ENCODE results near the gene AKNA. TPM values are rescaled to one million over a fixed set of nuclear protein-coding genes. Genes with fewer than 3 reads are reported as not detected.

The AKNA gene
- total RNA-seq, 1 donor from 2014 or later: 11.4 TPM

DNA sequence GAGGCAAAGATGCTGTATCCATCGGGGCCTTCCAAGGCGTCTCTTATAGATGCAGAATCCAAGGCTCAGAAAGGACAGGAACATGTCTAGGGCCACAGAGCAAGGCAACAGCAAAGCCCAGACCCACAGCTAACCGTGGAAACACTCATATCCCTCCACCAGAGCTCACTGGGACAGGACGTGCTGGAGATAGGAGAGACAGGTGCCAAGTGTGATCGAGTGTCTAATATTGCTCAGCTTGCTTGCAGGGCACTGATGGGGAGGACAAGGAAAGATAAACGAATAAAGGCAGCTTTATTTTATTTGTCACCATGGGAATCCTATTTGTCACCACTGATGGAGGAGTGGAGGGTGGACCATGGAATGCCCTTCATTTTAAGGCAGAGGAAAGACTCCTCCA, 44.0 kb upstream of the AKNA start:
- Histone ChIP-seq H3K4me1 (no peaks in the 10 kb centered on the region), H3K27ac (no peak overlapping the region), H3K4me3 (no peak overlapping the region), H4K20me1 (ENCODE audit: low read depth) (no peaks in the 10 kb centered on the region), H3K27me3 (no peaks in the 10 kb centered on the region), H3K79me2 (ENCODE audit: low read depth) (no peaks in the 10 kb centered on the region), H3K9ac (no peak overlapping the region), H3F3A (ENCODE audit: low read depth) (no peaks in the 10 kb centered on the region), H3K4me2 (no peak overlapping the region), H2AFZ (replicated peaks) (no peak overlapping the region), H3K36me3 (no peaks in the 10 kb centered on the region), H3K9me3 (ENCODE audit: low read depth) (no peaks in the 10 kb centered on the region)
- Mint-ChIP-seq H3K36me3 (no peaks in the 10 kb centered on the region), H3K9me3 (no peaks in the 10 kb centered on the region), H3K4me3 (no peak overlapping the region), H3K27ac (no peak overlapping the region), H3K4me1 (peaks cover 5% of the 10 kb centered on the region), H3K27me3 (ENCODE audit: insufficient read depth, low read depth) (peaks cover 4% of the 10 kb centered on the region)
- no peak for DNase-seq (ENCODE audit: low spot score)
- TF ChIP-seq, protein P1, sequence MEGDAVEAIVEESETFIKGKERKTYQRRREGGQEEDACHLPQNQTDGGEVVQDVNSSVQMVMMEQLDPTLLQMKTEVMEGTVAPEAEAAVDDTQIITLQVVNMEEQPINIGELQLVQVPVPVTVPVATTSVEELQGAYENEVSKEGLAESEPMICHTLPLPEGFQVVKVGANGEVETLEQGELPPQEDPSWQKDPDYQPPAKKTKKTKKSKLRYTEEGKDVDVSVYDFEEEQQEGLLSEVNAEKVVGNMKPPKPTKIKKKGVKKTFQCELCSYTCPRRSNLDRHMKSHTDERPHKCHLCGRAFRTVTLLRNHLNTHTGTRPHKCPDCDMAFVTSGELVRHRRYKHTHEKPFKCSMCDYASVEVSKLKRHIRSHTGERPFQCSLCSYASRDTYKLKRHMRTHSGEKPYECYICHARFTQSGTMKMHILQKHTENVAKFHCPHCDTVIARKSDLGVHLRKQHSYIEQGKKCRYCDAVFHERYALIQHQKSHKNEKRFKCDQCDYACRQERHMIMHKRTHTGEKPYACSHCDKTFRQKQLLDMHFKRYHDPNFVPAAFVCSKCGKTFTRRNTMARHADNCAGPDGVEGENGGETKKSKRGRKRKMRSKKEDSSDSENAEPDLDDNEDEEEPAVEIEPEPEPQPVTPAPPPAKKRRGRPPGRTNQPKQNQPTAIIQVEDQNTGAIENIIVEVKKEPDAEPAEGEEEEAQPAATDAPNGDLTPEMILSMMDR (IDR thresholded peaks at IDR 0.05): no peak
- TF ChIP-seq EZH2phosphoT487 (IDR thresholded peaks at IDR 0.05): no peak
- no peak for TF ChIP-seq EZH2 (IDR thresholded peaks at IDR 0.05)

DNA sequence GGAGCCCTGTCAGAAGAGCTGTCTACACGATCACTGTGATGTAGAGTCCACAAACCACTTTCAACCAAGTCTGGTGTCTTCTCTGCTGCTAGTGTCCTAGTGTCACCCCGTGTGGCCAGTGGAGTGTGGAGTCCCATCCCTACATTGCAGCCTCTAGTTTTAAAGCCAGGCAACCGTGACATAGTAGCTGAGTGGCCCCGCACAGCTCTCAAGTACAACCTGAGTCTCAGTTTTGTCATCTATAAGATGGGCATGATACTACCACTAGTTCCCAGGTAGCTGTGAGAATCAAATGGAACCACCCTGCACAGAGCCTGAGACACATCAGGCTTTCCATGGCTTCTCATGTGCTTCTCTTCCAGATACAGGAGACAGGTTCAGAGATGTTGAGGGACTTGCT, 43.2 kb upstream of the AKNA start:
- Histone ChIP-seq H3F3A (ENCODE audit: low read depth) (no peaks in the 10 kb centered on the region), H2AFZ (replicated peaks) (no peak overlapping the region), H3K27ac (no peak overlapping the region), H3K79me2 (ENCODE audit: low read depth) (no peaks in the 10 kb centered on the region), H4K20me1 (ENCODE audit: low read depth) (no peaks in the 10 kb centered on the region), H3K36me3 (no peaks in the 10 kb centered on the region), H3K4me2 (no peak overlapping the region), H3K9ac (no peak overlapping the region), H3K27me3 (no peaks in the 10 kb centered on the region), H3K9me3 (ENCODE audit: low read depth) (no peaks in the 10 kb centered on the region), H3K4me3 (no peak overlapping the region), H3K4me1 (no peaks in the 10 kb centered on the region)
- H3K4me3 Mint-ChIP-seq: no peak overlapping the region
- DNase-seq (ENCODE audit: low spot score): no peak
- peak overlapping the region; percentile 8 for H3K27ac Mint-ChIP-seq
- H3K4me1 Mint-ChIP-seq: peaks cover 5% of the 10 kb centered on the region
- H3K27me3 Mint-ChIP-seq (ENCODE audit: insufficient read depth, low read depth): peaks cover 5% of the 10 kb centered on the region
- H3K36me3 Mint-ChIP-seq: no peaks in the 10 kb centered on the region
- no peaks in the 10 kb centered on the region for H3K9me3 Mint-ChIP-seq
- TF ChIP-seq, protein P1 (IDR thresholded peaks at IDR 0.05): no peak
- TF ChIP-seq EZH2 (IDR thresholded peaks at IDR 0.05) (no peak), EZH2phosphoT487 (IDR thresholded peaks at IDR 0.05) (no peak)

DNA sequence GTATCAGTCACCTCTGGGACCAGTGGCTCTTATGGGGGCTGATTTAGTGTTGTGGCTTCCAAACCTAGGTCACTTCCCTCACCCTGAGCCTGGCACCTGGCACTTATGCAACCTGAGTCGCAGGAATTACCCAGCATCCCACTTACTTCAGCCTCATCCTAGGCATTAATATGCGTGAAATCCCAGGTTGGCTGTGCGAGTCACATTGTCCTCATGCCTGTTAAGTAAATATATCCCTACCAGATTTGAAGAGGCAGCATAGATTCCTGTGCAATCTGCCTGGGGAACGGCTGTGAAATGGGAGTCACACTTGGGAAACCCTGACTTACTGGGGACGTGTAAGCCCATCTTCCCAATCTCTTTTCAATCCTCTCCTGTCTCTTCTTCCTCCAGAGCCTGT, 42.7 kb upstream of the AKNA start:
- TF ChIP-seq EZH2phosphoT487 (IDR thresholded peaks at IDR 0.05): no peak
- TF ChIP-seq, protein P1 (IDR thresholded peaks at IDR 0.05): no peak
- TF ChIP-seq EZH2 (IDR thresholded peaks at IDR 0.05): no peak
- Histone ChIP-seq H3F3A (ENCODE audit: low read depth) (no peaks in the 10 kb centered on the region), H3K4me2 (no peak overlapping the region), H2AFZ (replicated peaks) (no peak overlapping the region), H3K4me1 (no peaks in the 10 kb centered on the region), H3K36me3 (no peaks in the 10 kb centered on the region), H3K9ac (no peak overlapping the region), H3K27me3 (no peaks in the 10 kb centered on the region), H4K20me1 (ENCODE audit: low read depth) (no peaks in the 10 kb centered on the region), H3K79me2 (ENCODE audit: low read depth) (no peaks in the 10 kb centered on the region), H3K9me3 (ENCODE audit: low read depth) (no peaks in the 10 kb centered on the region), H3K27ac (no peak overlapping the region), H3K4me3 (no peak overlapping the region)
- Mint-ChIP-seq H3K27me3 (ENCODE audit: insufficient read depth, low read depth) (peaks cover 9% of the 10 kb centered on the region), H3K4me1 (peaks cover 5% of the 10 kb centered on the region), H3K9me3 (no peaks in the 10 kb centered on the region), H3K27ac (no peak overlapping the region), H3K4me3 (no peak overlapping the region), H3K36me3 (no peaks in the 10 kb centered on the region)
- no peak for DNase-seq (ENCODE audit: low spot score)
